ENCODE results near the gene ATXN2. TPM values are rescaled to one million over a fixed set of nuclear protein-coding genes. Genes with fewer than 3 reads are reported as not detected.

The ATXN2 gene
- total RNA-seq, 1 experiment from 2014 or later = 108 TPM

GRCh38 chr12:111410431-111411184 is 188.5 kb downstream of the ATXN2 start:
- no peaks in the 10 kb centered on the region for H3K9me3 ChIP-seq (ENCODE audit: insufficient read depth, low read depth)
- intact Hi-C loops (cut with micrococcal nuclease; ENCODE audit: unreplicated experiment) = no loop called here
- no peaks in the 10 kb centered on the region for H3K36me3 ChIP-seq (ENCODE audit: low read depth)
- H3K4me3 ChIP-seq = no peak overlapping the region
- 0 out of 2 replicates have a peak overlapping the region, but pooled peaks have one; percentile 33 for H3K27ac ChIP-seq
- POLR2A ChIA-PET (ENCODE audit: unreplicated experiment) = interaction anchor here (0.7 kb wide), 1 partner anchor 242 kb away, joined by 3 read pairs; no protein-coding TSS in a partner anchor
- no peaks in the 10 kb centered on the region for H3K27me3 ChIP-seq (ENCODE audit: insufficient read depth, low read depth)
- peaks cover 48% of the 10 kb centered on the region for H3K4me1 ChIP-seq (replicated peaks; ENCODE audit: insufficient read depth)
- H3K79me2 ChIP-seq (ENCODE audit: low read depth) = peaks cover 52% of the 10 kb centered on the region
- H4K20me1 ChIP-seq (ENCODE audit: insufficient read depth) = peaks cover 9% of the 10 kb centered on the region; the same call in 1 of the 2 replicates
- H3K4me2 ChIP-seq = peak overlapping the region; percentile 97
- H3K9me2 ChIP-seq (ENCODE audit: insufficient read depth) = no peaks in the 10 kb centered on the region
- CTCF ChIA-PET = interaction anchor here (0.6 kb wide), 1 partner anchor 26 kb away, joined by 3 read pairs; no protein-coding TSS in a partner anchor
- H3F3A ChIP-seq (ENCODE audit: insufficient read depth, low read depth) = peaks cover 31% of the 10 kb centered on the region; the same call in 1 of the 2 replicates
- no peak for DNase-seq
- H2AFZ ChIP-seq = no peak overlapping the region
- TF ChIP-seq EZH2 (IDR thresholded peaks at IDR 0.05; ENCODE audit: low read depth) (no peak), CTCF (conservative IDR thresholded peaks at IDR 0.05) (no peak)
- BruUV-seq (replicated peaks) = no TSS peak

- intact Hi-C loops (cut with micrococcal nuclease; ENCODE audit: unreplicated experiment) = no loop called here
- DNase-seq = peak in 1 of 2 experiments; percentile 68
- H3K9me3 ChIP-seq (ENCODE audit: insufficient read depth, low read depth) = no peaks in the 10 kb centered on the region
- H3K79me2 ChIP-seq (ENCODE audit: low read depth) = peaks cover 49% of the 10 kb centered on the region
- no peak overlapping the region for H2AFZ ChIP-seq
- H3K9me2 ChIP-seq (ENCODE audit: insufficient read depth) = no peaks in the 10 kb centered on the region
- H3K4me2 ChIP-seq = peak overlapping the region; percentile 97
- BruUV-seq (replicated peaks) = no TSS peak
- H3K36me3 ChIP-seq (ENCODE audit: low read depth) = no peaks in the 10 kb centered on the region
- peak overlapping the region; percentile 22; the same call in 1 of the 2 replicates for H3K4me3 ChIP-seq
- H3K4me1 ChIP-seq (replicated peaks; ENCODE audit: insufficient read depth) = peaks cover 52% of the 10 kb centered on the region
- ChIA-PET POLR2A (ENCODE audit: unreplicated experiment) (interaction anchor here (0.7 kb wide), 1 partner anchor 243 kb away, joined by 3 read pairs; no protein-coding TSS in a partner anchor), CTCF (interaction anchor here (0.6 kb wide), 1 partner anchor 27 kb away, joined by 3 read pairs; no protein-coding TSS in a partner anchor)
- no peaks in the 10 kb centered on the region for H3K27me3 ChIP-seq (ENCODE audit: insufficient read depth, low read depth)
- TF ChIP-seq CTCF (conservative IDR thresholded peaks at IDR 0.05) (no peak), EZH2 (IDR thresholded peaks at IDR 0.05; ENCODE audit: low read depth) (no peak)
- peaks cover 31% of the 10 kb centered on the region; the same call in 1 of the 2 replicates for H3F3A ChIP-seq (ENCODE audit: insufficient read depth, low read depth)
- H3K27ac ChIP-seq = peak overlapping the region; percentile 33; the same call in 1 of the 2 replicates
- H4K20me1 ChIP-seq (ENCODE audit: insufficient read depth) = peaks cover 9% of the 10 kb centered on the region; the same call in 1 of the 2 replicates
Observed at GRCh38 chr12:111409780-111410430, 189.2 kb downstream of the ATXN2 start.

- H3K27me3 ChIP-seq (ENCODE audit: insufficient read depth, low read depth) = no peaks in the 10 kb centered on the region
- peaks cover 57% of the 10 kb centered on the region for H3K4me1 ChIP-seq (replicated peaks; ENCODE audit: insufficient read depth)
- TF ChIP-seq EZH2 (IDR thresholded peaks at IDR 0.05; ENCODE audit: low read depth) (no peak), CTCF (conservative IDR thresholded peaks at IDR 0.05) (no peak)
- H3K36me3 ChIP-seq (ENCODE audit: low read depth) = no peaks in the 10 kb centered on the region
- H3F3A ChIP-seq (ENCODE audit: insufficient read depth, low read depth) = peaks cover 35% of the 10 kb centered on the region
- intact Hi-C loops (cut with micrococcal nuclease; ENCODE audit: unreplicated experiment) = no loop called here
- ChIA-PET CTCF (no interaction called here), POLR2A (ENCODE audit: unreplicated experiment) (no interaction called here)
- H3K9me3 ChIP-seq (ENCODE audit: insufficient read depth, low read depth) = no peaks in the 10 kb centered on the region
- H3K4me2 ChIP-seq = peak overlapping the region; percentile 97
- DNase-seq = no peak
- BruUV-seq (replicated peaks) = no TSS peak
- H3K79me2 ChIP-seq (ENCODE audit: low read depth) = peaks cover 45% of the 10 kb centered on the region
- H3K27ac ChIP-seq = no peak overlapping the region
- H3K4me3 ChIP-seq = peak overlapping the region; percentile 22; the same call in 1 of the 2 replicates
- no peaks in the 10 kb centered on the region for H3K9me2 ChIP-seq (ENCODE audit: insufficient read depth)
- H4K20me1 ChIP-seq (ENCODE audit: insufficient read depth) = peaks cover 5% of the 10 kb centered on the region; the same call in 1 of the 2 replicates
- H2AFZ ChIP-seq = no peak overlapping the region
Observed at GRCh38 chr12:111409403-111409779, 189.7 kb downstream of the ATXN2 start.
